ENCODE measurements around the gene DSCAM. TPM values are rescaled to one million over a fixed set of nuclear protein-coding genes. Genes with fewer than 3 reads are reported as not detected.
A peak's percentile ranks its signal among the peaks of the same experiment; 100 is the strongest.

Gene DSCAM
- total and polyA plus RNA-seq, 2 experiments from 2014 or later = 0.07 TPM; not detected in 1

DNA sequence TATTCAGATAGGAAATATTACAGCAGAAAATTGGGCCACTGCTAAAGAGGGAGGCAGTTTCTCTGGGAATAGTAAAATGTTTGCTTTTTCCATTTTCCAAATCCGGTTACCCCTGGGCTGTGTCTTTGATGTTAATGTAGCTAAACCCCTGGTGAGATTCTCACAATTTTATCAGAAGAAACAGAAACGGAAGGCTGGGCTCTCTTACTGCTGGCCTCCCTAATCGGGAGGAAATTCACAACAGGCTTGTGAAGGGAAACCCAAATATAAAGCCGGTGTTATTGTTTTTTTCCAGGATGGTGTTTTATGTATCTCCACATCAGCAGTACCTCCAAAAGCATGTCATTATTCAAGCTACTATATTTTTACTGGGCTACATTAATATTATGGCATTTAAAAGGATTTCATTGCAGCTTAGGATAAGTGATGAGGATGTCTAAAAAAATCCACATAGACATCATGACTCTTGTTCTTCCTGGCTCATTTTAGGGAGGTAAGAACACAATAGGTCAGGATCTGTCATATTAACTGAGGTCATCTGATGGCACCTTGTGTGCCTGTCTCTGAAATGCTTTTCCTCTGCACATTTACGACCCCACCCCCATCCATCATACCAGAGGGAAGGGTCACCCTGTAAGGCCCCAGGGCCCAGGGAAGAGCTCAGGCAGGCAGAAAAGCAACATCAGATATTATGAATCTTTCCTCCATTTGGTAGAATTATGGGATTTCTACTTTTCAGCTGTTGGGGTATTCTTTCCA, 158.7 kb downstream of the DSCAM start (continued):
- no peak for TF ChIP-seq JUNB (IDR thresholded peaks at IDR 0.05; ENCODE audit: unreplicated experiment)
- TF ChIP-seq, protein P1, sequence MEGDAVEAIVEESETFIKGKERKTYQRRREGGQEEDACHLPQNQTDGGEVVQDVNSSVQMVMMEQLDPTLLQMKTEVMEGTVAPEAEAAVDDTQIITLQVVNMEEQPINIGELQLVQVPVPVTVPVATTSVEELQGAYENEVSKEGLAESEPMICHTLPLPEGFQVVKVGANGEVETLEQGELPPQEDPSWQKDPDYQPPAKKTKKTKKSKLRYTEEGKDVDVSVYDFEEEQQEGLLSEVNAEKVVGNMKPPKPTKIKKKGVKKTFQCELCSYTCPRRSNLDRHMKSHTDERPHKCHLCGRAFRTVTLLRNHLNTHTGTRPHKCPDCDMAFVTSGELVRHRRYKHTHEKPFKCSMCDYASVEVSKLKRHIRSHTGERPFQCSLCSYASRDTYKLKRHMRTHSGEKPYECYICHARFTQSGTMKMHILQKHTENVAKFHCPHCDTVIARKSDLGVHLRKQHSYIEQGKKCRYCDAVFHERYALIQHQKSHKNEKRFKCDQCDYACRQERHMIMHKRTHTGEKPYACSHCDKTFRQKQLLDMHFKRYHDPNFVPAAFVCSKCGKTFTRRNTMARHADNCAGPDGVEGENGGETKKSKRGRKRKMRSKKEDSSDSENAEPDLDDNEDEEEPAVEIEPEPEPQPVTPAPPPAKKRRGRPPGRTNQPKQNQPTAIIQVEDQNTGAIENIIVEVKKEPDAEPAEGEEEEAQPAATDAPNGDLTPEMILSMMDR (conservative IDR thresholded peaks at IDR 0.05; ENCODE audit: low read depth in 2 of 2) = no peak

DNA sequence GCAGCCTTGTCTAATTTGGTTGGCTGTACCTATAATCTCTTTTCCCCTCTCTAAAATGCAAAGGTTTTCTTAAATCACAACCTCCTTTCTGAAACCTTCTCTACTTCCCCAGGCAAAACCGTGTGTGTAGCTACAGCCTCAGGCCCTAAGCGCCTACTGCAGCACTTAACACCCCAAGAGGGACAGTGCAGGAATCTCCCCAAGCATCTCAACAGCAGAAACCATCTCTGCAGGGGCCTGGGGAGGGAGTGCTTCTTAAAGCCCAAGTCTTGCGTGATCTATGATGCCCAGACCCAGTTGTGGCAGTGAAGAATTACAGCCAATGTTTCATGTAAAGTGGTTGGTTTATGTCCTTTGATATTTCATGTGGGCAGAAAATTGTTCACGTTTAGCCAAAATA, 159.3 kb downstream of the DSCAM start:
- Histone ChIP-seq H3K9me2 (ENCODE audit: insufficient read depth) (no peaks in the 10 kb centered on the region), H3K27me3 (ENCODE audit: insufficient read depth) (no peaks in the 10 kb centered on the region), H3K4me2 (no peak overlapping the region), H2AFZ (no peak overlapping the region), H3K27ac (ENCODE audit: low read depth) (no peak overlapping the region), H3K4me1 (ENCODE audit: insufficient read depth) (0 out of 2 replicates have a peak, but pooled peaks cover 4% of the 10 kb centered on the region), H3K36me3 (ENCODE audit: insufficient read depth) (no peaks in the 10 kb centered on the region; the same call in 1 of the 2 replicates), H3K4me3 (no peak overlapping the region), H3K79me2 (replicated peaks; ENCODE audit: insufficient read depth) (no peaks in the 10 kb centered on the region), H3F3A (replicated peaks; ENCODE audit: low read depth) (no peaks in the 10 kb centered on the region), H4K20me1 (replicated peaks; ENCODE audit: insufficient read depth) (no peaks in the 10 kb centered on the region)
- H3K27me3 Mint-ChIP-seq (ENCODE audit: insufficient read depth, low read depth, poor library complexity) = peaks cover 7% of the 10 kb centered on the region
- ATAC-seq (peak; percentile 49; the same call in 2 of the 3 replicates), DNase-seq (ENCODE audit: low spot score) (no peak)
- H3K9me3 Mint-ChIP-seq = peaks cover 94% of the 10 kb centered on the region
- H3K36me3 Mint-ChIP-seq (ENCODE audit: low read depth) = peaks cover 21% of the 10 kb centered on the region
- H3K27ac Mint-ChIP-seq = no peak overlapping the region
- peaks cover 16% of the 10 kb centered on the region; the same call in 2 of the 3 replicates for H3K4me1 Mint-ChIP-seq
- H3K4me3 Mint-ChIP-seq = no peak overlapping the region
- no peak for TF ChIP-seq STAT1 (IDR thresholded peaks at IDR 0.05; ENCODE audit: unreplicated experiment)
- TF ChIP-seq, protein P2, sequence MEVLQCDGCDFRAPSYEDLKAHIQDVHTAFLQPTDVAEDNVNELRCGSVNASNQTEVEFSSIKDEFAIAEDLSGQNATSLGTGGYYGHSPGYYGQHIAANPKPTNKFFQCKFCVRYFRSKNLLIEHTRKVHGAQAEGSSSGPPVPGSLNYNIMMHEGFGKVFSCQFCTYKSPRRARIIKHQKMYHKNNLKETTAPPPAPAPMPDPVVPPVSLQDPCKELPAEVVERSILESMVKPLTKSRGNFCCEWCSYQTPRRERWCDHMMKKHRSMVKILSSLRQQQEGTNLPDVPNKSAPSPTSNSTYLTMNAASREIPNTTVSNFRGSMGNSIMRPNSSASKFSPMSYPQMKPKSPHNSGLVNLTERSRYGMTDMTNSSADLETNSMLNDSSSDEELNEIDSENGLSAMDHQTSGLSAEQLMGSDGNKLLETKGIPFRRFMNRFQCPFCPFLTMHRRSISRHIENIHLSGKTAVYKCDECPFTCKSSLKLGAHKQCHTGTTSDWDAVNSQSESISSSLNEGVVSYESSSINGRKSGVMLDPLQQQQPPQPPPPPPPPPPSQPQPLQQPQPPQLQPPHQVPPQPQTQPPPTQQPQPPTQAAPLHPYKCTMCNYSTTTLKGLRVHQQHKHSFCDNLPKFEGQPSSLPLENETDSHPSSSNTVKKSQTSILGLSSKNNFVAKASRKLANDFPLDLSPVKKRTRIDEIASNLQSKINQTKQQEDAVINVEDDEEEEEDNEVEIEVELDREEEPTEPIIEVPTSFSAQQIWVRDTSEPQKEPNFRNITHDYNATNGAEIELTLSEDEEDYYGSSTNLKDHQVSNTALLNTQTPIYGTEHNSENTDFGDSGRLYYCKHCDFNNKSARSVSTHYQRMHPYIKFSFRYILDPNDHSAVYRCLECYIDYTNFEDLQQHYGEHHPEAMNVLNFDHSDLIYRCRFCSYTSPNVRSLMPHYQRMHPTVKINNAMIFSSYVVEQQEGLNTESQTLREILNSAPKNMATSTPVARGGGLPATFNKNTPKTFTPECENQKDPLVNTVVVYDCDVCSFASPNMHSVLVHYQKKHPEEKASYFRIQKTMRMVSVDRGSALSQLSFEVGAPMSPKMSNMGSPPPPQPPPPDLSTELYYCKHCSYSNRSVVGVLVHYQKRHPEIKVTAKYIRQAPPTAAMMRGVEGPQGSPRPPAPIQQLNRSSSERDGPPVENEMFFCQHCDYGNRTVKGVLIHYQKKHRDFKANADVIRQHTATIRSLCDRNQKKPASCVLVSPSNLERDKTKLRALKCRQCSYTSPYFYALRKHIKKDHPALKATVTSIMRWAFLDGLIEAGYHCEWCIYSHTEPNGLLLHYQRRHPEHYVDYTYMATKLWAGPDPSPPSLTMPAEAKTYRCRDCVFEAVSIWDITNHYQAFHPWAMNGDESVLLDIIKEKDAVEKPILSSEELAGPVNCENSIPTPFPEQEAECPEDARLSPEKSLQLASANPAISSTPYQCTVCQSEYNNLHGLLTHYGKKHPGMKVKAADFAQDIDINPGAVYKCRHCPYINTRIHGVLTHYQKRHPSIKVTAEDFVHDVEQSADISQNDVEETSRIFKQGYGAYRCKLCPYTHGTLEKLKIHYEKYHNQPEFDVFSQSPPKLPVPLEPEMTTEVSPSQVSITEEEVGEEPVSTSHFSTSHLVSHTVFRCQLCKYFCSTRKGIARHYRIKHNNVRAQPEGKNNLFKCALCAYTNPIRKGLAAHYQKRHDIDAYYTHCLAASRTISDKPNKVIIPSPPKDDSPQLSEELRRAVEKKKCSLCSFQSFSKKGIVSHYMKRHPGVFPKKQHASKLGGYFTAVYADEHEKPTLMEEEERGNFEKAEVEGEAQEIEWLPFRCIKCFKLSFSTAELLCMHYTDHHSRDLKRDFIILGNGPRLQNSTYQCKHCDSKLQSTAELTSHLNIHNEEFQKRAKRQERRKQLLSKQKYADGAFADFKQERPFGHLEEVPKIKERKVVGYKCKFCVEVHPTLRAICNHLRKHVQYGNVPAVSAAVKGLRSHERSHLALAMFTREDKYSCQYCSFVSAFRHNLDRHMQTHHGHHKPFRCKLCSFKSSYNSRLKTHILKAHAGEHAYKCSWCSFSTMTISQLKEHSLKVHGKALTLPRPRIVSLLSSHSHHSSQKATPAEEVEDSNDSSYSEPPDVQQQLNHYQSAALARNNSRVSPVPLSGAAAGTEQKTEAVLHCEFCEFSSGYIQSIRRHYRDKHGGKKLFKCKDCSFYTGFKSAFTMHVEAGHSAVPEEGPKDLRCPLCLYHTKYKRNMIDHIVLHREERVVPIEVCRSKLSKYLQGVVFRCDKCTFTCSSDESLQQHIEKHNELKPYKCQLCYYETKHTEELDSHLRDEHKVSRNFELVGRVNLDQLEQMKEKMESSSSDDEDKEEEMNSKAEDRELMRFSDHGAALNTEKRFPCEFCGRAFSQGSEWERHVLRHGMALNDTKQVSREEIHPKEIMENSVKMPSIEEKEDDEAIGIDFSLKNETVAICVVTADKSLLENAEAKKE (CRISPR knock-in tag; IDR thresholded peaks at IDR 0.05) = no peak
- TF ChIP-seq JUNB (IDR thresholded peaks at IDR 0.05; ENCODE audit: unreplicated experiment) = no peak
- TF ChIP-seq EZH2phosphoT487 (IDR thresholded peaks at IDR 0.05; ENCODE audit: unreplicated experiment) = no peak
- TF ChIP-seq, protein P3, sequence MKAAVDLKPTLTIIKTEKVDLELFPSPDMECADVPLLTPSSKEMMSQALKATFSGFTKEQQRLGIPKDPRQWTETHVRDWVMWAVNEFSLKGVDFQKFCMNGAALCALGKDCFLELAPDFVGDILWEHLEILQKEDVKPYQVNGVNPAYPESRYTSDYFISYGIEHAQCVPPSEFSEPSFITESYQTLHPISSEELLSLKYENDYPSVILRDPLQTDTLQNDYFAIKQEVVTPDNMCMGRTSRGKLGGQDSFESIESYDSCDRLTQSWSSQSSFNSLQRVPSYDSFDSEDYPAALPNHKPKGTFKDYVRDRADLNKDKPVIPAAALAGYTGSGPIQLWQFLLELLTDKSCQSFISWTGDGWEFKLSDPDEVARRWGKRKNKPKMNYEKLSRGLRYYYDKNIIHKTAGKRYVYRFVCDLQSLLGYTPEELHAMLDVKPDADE (IDR thresholded peaks at IDR 0.05) = no peak
- no peak for TF ChIP-seq CREB1 (CRISPR knock-in tag; IDR thresholded peaks at IDR 0.05; ENCODE audit: low read depth)
- TF ChIP-seq, protein P4, sequence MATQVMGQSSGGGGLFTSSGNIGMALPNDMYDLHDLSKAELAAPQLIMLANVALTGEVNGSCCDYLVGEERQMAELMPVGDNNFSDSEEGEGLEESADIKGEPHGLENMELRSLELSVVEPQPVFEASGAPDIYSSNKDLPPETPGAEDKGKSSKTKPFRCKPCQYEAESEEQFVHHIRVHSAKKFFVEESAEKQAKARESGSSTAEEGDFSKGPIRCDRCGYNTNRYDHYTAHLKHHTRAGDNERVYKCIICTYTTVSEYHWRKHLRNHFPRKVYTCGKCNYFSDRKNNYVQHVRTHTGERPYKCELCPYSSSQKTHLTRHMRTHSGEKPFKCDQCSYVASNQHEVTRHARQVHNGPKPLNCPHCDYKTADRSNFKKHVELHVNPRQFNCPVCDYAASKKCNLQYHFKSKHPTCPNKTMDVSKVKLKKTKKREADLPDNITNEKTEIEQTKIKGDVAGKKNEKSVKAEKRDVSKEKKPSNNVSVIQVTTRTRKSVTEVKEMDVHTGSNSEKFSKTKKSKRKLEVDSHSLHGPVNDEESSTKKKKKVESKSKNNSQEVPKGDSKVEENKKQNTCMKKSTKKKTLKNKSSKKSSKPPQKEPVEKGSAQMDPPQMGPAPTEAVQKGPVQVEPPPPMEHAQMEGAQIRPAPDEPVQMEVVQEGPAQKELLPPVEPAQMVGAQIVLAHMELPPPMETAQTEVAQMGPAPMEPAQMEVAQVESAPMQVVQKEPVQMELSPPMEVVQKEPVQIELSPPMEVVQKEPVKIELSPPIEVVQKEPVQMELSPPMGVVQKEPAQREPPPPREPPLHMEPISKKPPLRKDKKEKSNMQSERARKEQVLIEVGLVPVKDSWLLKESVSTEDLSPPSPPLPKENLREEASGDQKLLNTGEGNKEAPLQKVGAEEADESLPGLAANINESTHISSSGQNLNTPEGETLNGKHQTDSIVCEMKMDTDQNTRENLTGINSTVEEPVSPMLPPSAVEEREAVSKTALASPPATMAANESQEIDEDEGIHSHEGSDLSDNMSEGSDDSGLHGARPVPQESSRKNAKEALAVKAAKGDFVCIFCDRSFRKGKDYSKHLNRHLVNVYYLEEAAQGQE (IDR thresholded peaks at IDR 0.05; ENCODE audit: unreplicated experiment) = no peak
- TF ChIP-seq POLR2AphosphoS5 (IDR thresholded peaks at IDR 0.05; ENCODE audit: low read depth) = no peak
- no peak for TF ChIP-seq EZH2 (IDR thresholded peaks at IDR 0.05; ENCODE audit: low read depth, unreplicated experiment)
- TF ChIP-seq NANOG (IDR thresholded peaks at IDR 0.05; ENCODE audit: borderline replicate concordance) = no peak
- no peak for TF ChIP-seq ZNF331 (CRISPR knock-in tag; IDR thresholded peaks at IDR 0.05; ENCODE audit: low read depth)

Data from GM23338 (cell line).